ENCODE measurements around the gene WWTR1. TPM values are rescaled to one million over a fixed set of nuclear protein-coding genes. Genes with fewer than 3 reads are reported as not detected.

Gene WWTR1
- total and polyA plus RNA-seq, 2 donors from 2014 or later: 23.3 to 117 TPM

GRCh38 chr3:149703466-149703865 lies 45.6 kb upstream of the WWTR1 start:
- Histone ChIP-seq H3K9ac (ENCODE audit: low read length in 3 of 3) (no peak overlapping the region), H3K9me3 (ENCODE audit: control insufficient read depth in 2 of 3, insufficient read depth in 1 of 3, low read length in 3 of 3) (no peaks in the 10 kb centered on the region), H3K36me3 (ENCODE audit: control insufficient read depth in 2 of 3, insufficient read depth in 3 of 3, low read length in 3 of 3) (no peaks in the 10 kb centered on the region), H3K4me1 (ENCODE audit: control insufficient read depth in 2 of 3, insufficient read depth in 2 of 3, low read depth in 1 of 3, low read length in 3 of 3) (no peaks in the 10 kb centered on the region), H3K4me3 (ENCODE audit: low read length in 3 of 3) (no peak overlapping the region), H3K27me3 (ENCODE audit: control insufficient read depth, insufficient read depth, low read length) (no peaks in the 10 kb centered on the region), H3K27ac (ENCODE audit: low read depth in 2 of 2, low read length in 2 of 2) (no peak overlapping the region)
- FAIRE-seq (no peak), DNase-seq (no peak)
- TF ChIP-seq CTCF (IDR thresholded peaks at IDR 0.05; ENCODE audit: borderline replicate concordance, extremely low read depth, insufficient read depth): no peak
- intact Hi-C loops (cut with DNase I): no loop called here

GRCh38 chr3:149702691-149703441 lies 45.0 kb upstream of the WWTR1 start:
- Histone ChIP-seq H3K4me1 (ENCODE audit: control insufficient read depth in 2 of 3, insufficient read depth in 2 of 3, low read depth in 1 of 3, low read length in 3 of 3) (no peaks in the 10 kb centered on the region), H3K36me3 (ENCODE audit: control insufficient read depth in 2 of 3, insufficient read depth in 3 of 3, low read length in 3 of 3) (no peaks in the 10 kb centered on the region), H3K4me3 (ENCODE audit: low read length in 3 of 3) (no peak overlapping the region), H3K27ac (ENCODE audit: low read depth in 2 of 2, low read length in 2 of 2) (no peak overlapping the region), H3K27me3 (ENCODE audit: control insufficient read depth, insufficient read depth, low read length) (no peaks in the 10 kb centered on the region), H3K9ac (ENCODE audit: low read length in 3 of 3) (no peak overlapping the region), H3K9me3 (ENCODE audit: control insufficient read depth in 2 of 3, insufficient read depth in 1 of 3, low read length in 3 of 3) (peaks cover 0 to 2% (median 0%) of the 10 kb centered on the region in 3 donors)
- intact Hi-C loops (cut with DNase I): no loop called here
- no peak for TF ChIP-seq CTCF (IDR thresholded peaks at IDR 0.05; ENCODE audit: borderline replicate concordance, extremely low read depth, insufficient read depth)
- FAIRE-seq (no peak), DNase-seq (no peak)

GRCh38 chr3:149701977-149702350 lies 44.1 kb upstream of the WWTR1 start:
- Histone ChIP-seq H3K9me3 (ENCODE audit: control insufficient read depth in 2 of 3, insufficient read depth in 1 of 3, low read length in 3 of 3) (peaks cover 0 to 6% (median 0%) of the 10 kb centered on the region in 3 donors), H3K27me3 (ENCODE audit: control insufficient read depth, insufficient read depth, low read length) (no peaks in the 10 kb centered on the region), H3K27ac (ENCODE audit: low read depth in 2 of 2, low read length in 2 of 2) (no peak overlapping the region), H3K9ac (ENCODE audit: low read length in 3 of 3) (no peak overlapping the region), H3K4me1 (ENCODE audit: control insufficient read depth in 2 of 3, insufficient read depth in 2 of 3, low read depth in 1 of 3, low read length in 3 of 3) (no peaks in the 10 kb centered on the region), H3K4me3 (ENCODE audit: low read length in 3 of 3) (no peak overlapping the region), H3K36me3 (ENCODE audit: control insufficient read depth in 2 of 3, insufficient read depth in 3 of 3, low read length in 3 of 3) (no peaks in the 10 kb centered on the region)
- intact Hi-C loops (cut with DNase I): no loop called here
- no peak for TF ChIP-seq CTCF (IDR thresholded peaks at IDR 0.05; ENCODE audit: borderline replicate concordance, extremely low read depth, insufficient read depth)
- FAIRE-seq: no peak
- no peak for DNase-seq
